Adrenal gland (tissue), 12 donors: ENCODE data around the gene SLC9A3. TPM values are rescaled to one million over a fixed set of nuclear protein-coding genes. Genes with fewer than 3 reads are reported as not detected.

Source experiments
- DNase-seq, 7 donors: peaks; one replicate each; pipeline ENCODE4 v3.0.0-alpha.2; 2019 to 2020
- H3K27ac ChIP-seq, 5 donors: fragments of 200-600 bp; sonication (generic) in 4 of 5; 1 replicate in 3 of 5; 2 replicates in 2 of 5; pipeline versions ENCODE4 v1.5.1 to v1.8.0; 2016 to 2020; ENCODE audit warnings: mild to moderate bottlenecking in 1 of 5
- H3K27me3 ChIP-seq: fragments of 200-600 bp; 2 replicates; pipeline ENCODE4 v1.8.0; 2021
- H3K36me3 ChIP-seq, 2 donors: fragments of 200-600 bp; replicated peaks in 1 of 2; 1 replicate in 1 of 2; 2 replicates in 1 of 2; pipeline versions ENCODE4 v1.5.1 to v1.8.0; 2018 to 2022
- H3K4me1 ChIP-seq, 2 donors: fragments of 200-600 bp; replicated peaks in 1 of 2; 1 replicate in 1 of 2; 2 replicates in 1 of 2; pipeline versions ENCODE4 v1.5.1 to v1.8.0; 2018 to 2021
- H3K4me3 ChIP-seq, 4 donors: fragments of 200-600 bp; sonication (generic) in 3 of 4; one replicate each; pipeline ENCODE4 v1.5.1; 2016 to 2018
- H3K9me3 ChIP-seq, 3 donors: fragments of 200-600 bp; sonication (generic) in 1 of 3; replicated peaks in 1 of 3; 1 replicate in 2 of 3; 2 replicates in 1 of 3; pipeline versions ENCODE4 v1.5.1 to v1.8.0; 2016 to 2021
- POLR2A ChIP-seq, 2 donors: fragments of 450-650 bp; IDR thresholded peaks; one replicate each; pipeline ENCODE4 v1.6.1; 2017; ENCODE audit warnings: antibody characterized with exemption in 2 of 2, mild to moderate bottlenecking in 2 of 2, moderate library complexity in 1 of 2
- WGBS, 4 donors: extraction: QIAGEN DNeasy Blood & Tissue Kit in 2 of 4; methylation state at CpG; one replicate each; pipeline versions ENCODE4 v1.1.5 to v1.1.7; 2013 to 2017; 5-methylcytosine and 5-hydroxymethylcytosine counted together
- intact Hi-C, 2 donors: fragments of 100-400 bp; cut with DNase I; formaldehyde crosslinking; loops; one replicate each; pipeline versions ENCODE4 v1.14.1 to v1.15.0; 2022 to 2023
- polyA plus RNA-seq, 3 donors: library from polyadenylated mRNA; stranded (reverse); fragments of 200-250 nt in 2 of 3; fragments of 350-450 nt in 1 of 3; fragmentation: Illumina TruSeq in 1 of 3; extraction: RNeasy Lipid Tissue Mini Kit (QIAGEN cat#74804) in 1 of 3; gene quantifications; one replicate each; pipeline ENCODE4 v1.2.3, GENCODE V29; 2013 to 2014
- total RNA-seq, 9 donors: library from RNA; depleted of rRNA in 4 of 9; stranded (reverse); fragments of >200 nt in 4 of 9; fragments of 120-200 nt in 1 of 9; fragmentation: NEBNext Ultra II Directional in 1 of 9; extraction: Animal tissue kit (Norgen Biotek cat#: 25700) in 1 of 9; gene quantifications; one replicate each; pipeline versions ENCODE4 v1.1.0 to v1.2.4, GENCODE V29; 2013 to 2023
- TF ChIP-seq, protein P1 (sequence below), 6 experiments: fragments of 450-650 bp in 4 of 6; fragments of 200-600 bp in 2 of 6; sonication (generic) in 1 of 6; IDR thresholded peaks; 1 replicate in 5 of 6; 2 replicates in 1 of 6; pipeline versions ENCODE4 v1.5.1 to v1.8.0; 2016 to 2021; ENCODE audit warnings: antibody characterized with exemption in 6 of 6, mild to moderate bottlenecking in 2 of 6, moderate library complexity in 1 of 6
- donor health status: healthy with polysubstance abuse.
- donor health status: Bipolar disorder and iron deficiency.
- donor health status: DM: yes; HTN: yes; CAD: no.
- donor health status: DM: no; HTN: no; CAD: no.
- donor health status: DM: no; HTN: no; CAD: no.
- donor health status: DM: yes; HTN: yes; CAD: no.

The SLC9A3 gene
- total and polyA plus RNA-seq, 12 donors = 0.83 to 5.5 (median 1.7) TPM

DNA sequence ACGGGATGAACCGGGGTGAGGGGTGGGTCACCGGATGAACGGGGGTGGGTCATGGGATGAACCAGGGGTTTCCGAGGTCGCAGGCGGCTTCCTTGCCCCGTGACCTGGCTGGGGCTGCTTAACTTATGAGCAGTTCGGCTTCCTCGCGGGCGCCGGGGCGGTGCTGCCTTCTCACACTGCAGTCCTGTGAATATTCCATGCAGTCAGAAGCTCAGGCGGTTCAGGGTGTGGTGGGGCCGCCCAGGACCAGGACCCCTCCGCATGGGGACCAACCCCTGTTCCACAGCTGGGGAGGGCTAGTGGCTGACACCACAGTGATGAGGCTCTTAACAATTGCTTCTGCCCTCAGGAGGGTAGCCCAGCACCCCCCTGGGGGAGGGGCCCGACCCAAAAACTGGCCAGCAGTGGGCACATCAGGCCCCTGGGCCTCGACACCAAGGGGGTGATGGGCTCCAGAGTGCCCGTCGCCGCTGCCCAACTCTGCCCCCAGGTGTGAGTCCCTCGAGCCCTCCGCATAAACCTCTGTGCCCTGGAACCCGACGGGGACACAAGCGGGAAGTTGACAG lies 30.9 kb upstream of the SLC9A3 start:
- peak in 3 of 7 donors; percentile 14 to 41 (median 14) for DNase-seq
- Histone ChIP-seq H3K9me3 (no peaks in the 10 kb centered on the region), H3K27ac (no peak overlapping the region), H3K27me3 (no peaks in the 10 kb centered on the region), H3K4me3 (no peak overlapping the region), H3K4me1 (no peaks in the 10 kb centered on the region), H3K36me3 (no peaks in the 10 kb centered on the region)
- no peak for TF ChIP-seq POLR2A (IDR thresholded peaks at IDR 0.05)
- TF ChIP-seq, protein P1, sequence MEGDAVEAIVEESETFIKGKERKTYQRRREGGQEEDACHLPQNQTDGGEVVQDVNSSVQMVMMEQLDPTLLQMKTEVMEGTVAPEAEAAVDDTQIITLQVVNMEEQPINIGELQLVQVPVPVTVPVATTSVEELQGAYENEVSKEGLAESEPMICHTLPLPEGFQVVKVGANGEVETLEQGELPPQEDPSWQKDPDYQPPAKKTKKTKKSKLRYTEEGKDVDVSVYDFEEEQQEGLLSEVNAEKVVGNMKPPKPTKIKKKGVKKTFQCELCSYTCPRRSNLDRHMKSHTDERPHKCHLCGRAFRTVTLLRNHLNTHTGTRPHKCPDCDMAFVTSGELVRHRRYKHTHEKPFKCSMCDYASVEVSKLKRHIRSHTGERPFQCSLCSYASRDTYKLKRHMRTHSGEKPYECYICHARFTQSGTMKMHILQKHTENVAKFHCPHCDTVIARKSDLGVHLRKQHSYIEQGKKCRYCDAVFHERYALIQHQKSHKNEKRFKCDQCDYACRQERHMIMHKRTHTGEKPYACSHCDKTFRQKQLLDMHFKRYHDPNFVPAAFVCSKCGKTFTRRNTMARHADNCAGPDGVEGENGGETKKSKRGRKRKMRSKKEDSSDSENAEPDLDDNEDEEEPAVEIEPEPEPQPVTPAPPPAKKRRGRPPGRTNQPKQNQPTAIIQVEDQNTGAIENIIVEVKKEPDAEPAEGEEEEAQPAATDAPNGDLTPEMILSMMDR (IDR thresholded peaks at IDR 0.05) = no peak
- intact Hi-C loops = no loop called here
- WGBS, 4 donors = 85 to 95% (median 93%) methylated on average over 4 to 27 of the region's 27 CpGs

DNA sequence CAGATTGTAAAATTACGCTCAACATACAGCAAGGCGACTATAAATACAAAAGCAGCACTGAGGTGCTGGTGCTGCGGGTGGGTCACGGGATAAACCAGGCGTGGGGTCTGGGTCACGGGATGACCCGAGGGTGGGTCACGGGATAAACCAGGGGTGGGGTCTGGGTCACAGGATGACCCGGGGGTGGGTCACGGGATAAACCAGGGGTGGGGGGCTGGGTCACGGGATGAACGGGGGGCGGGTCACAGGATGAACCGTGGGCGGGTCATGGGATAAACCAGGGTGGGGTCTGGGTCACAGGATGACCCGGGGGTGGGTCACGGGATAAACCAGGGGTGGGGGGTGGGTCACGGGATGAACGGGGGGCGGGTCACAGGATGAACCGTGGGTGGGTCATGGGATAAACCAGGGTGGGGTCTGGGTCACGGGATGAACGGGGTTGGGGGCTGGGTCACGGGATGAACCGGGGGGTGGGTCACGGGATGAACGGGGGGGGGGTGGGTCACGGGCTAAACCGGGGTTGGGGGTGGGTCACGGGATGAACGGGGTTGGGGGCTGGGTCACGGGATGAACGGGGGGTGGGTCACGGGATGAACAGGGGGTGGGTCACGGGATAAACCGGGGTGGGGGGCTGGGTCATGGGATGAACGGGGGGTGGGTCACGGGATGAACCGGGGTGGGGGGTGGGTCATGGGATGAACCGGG lies 30.2 kb upstream of the SLC9A3 start:
- WGBS, 4 donors = 86 to 94% (median 90%) methylated on average over 5 to 40 of the region's 40 CpGs
- peak in 3 of 7 donors; percentile 9 for DNase-seq

DNA sequence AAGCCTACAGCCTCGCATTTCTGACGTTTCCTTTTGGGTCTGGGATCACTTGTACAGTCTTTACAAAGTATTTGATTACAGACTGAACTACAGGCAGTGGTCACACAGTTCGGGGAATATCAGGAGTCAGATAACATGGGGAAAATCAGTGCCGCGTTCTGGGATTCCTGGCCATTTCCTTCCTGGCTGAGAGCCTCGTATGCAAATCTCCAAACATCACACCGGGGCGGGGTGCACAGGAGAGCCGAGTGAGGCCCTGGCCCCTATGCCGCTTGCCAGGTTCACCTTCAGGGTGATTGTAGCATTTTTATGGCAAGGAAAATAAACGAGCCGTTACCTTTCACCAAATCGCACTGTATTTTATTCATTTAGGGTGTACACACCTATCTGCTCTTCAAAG lies 29.6 kb upstream of the SLC9A3 start:
- no peaks in the 10 kb centered on the region for H3K4me1 ChIP-seq
- intact Hi-C loops = no loop called here
- H3K27me3 ChIP-seq = no peaks in the 10 kb centered on the region
- H3K36me3 ChIP-seq = no peaks in the 10 kb centered on the region
- no peak overlapping the region for H3K27ac ChIP-seq
- TF ChIP-seq, protein P1 (IDR thresholded peaks at IDR 0.05) = no peak
- no peak for TF ChIP-seq POLR2A (IDR thresholded peaks at IDR 0.05)
- WGBS, 4 donors = 48 to 74% (median 65%) methylated on average over 9 to 13 of the region's 13 CpGs
- peak in 2 of 7 donors; percentile 12 to 20 for DNase-seq
- no peaks in the 10 kb centered on the region for H3K9me3 ChIP-seq
- no peak overlapping the region for H3K4me3 ChIP-seq

More for the DNA sequence above, 30.2 kb upstream of the SLC9A3 start:
- no peak overlapping the region for H3K4me3 ChIP-seq
- no peak overlapping the region for H3K27ac ChIP-seq
- no peaks in the 10 kb centered on the region for H3K27me3 ChIP-seq
- H3K36me3 ChIP-seq = no peaks in the 10 kb centered on the region
- no peaks in the 10 kb centered on the region for H3K4me1 ChIP-seq
- no peak for TF ChIP-seq POLR2A (IDR thresholded peaks at IDR 0.05)
- no peaks in the 10 kb centered on the region for H3K9me3 ChIP-seq
- intact Hi-C loops = no loop called here

DNA sequence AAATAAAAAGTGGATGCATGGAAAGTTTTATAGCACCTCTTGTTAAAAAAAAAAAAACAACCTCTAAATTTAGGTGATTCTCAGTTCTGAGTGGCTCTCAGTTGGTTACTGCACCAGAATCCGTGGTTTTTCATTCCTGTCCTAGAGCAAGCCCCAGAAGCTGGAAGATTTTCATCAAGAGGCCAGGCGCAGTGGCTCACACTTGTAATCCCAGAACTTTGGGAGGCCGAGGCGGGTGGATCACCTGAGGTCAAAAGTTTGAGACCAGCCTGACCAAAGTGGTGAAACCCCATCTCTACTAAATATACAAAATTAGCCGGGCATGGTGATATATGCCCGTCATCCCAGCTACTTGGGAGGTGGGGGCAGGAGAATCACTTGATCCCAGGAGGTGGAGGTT lies 27.2 kb upstream of the SLC9A3 start:
- H3K27ac ChIP-seq = no peak overlapping the region
- no peak for TF ChIP-seq POLR2A (IDR thresholded peaks at IDR 0.05)
- TF ChIP-seq, protein P1 (IDR thresholded peaks at IDR 0.05) = no peak
- peak in 1 of 7 donors; percentile 5 for DNase-seq
- intact Hi-C loops = no loop called here
- peaks cover 12% of the 10 kb centered on the region for H3K27me3 ChIP-seq
- H3K9me3 ChIP-seq = no peaks in the 10 kb centered on the region
- 76 to 88% (median 80%) methylated on average over 6 of the region's 6 CpGs for WGBS, 4 donors
- H3K4me3 ChIP-seq = no peak overlapping the region
- no peaks in the 10 kb centered on the region for H3K4me1 ChIP-seq
- no peaks in the 10 kb centered on the region for H3K36me3 ChIP-seq
